ENCODE data around the gene ASRGL1.
"Not testable (repeated sequence)": the region's sequence is repeated elsewhere in the genome, so short reads cannot be mapped to it uniquely, and the experiment has no call there.

The ASRGL1 gene

DNA sequence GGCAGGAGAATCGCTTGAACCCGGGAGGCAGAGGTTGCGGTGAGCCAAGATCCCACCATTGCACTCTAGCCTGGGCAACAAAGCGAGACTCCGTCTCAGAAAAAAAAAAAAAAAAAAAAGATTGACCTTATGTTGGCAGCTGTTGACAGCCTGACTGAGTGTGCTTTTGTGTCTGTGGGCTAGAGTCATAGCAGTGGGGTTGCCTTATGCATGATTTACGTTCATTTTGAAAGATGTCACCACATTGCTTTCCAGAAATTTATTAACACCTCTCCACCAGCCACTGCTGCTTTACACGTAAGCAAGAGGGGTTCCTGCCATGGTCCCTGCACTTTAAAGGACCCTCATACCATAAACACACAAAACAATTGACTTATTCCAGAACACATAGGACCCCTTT is 21.0 kb downstream of the ASRGL1 start:
- peaks cover 2% of the 10 kb centered on the region for H3F3A ChIP-seq (ENCODE audit: insufficient read depth, low read length)
- H3K79me2 ChIP-seq (ENCODE audit: low read length): peaks cover 6% of the 10 kb centered on the region; the same call in 1 of the 2 replicates
- no peak overlapping the region for H3K27ac ChIP-seq (ENCODE audit: low read length)
- H3K4me3 ChIP-seq (ENCODE audit: low read length): no peak overlapping the region
- H3K27me3 ChIP-seq (replicated peaks; ENCODE audit: insufficient read depth, low read length): no peaks in the 10 kb centered on the region
- H3K9ac ChIP-seq (ENCODE audit: low read length): no peak overlapping the region
- H3K36me3 ChIP-seq (replicated peaks; ENCODE audit: insufficient read depth, low read length): no peaks in the 10 kb centered on the region
- no peak for TF ChIP-seq EZH2phosphoT487 (IDR thresholded peaks at IDR 0.05; ENCODE audit: low read length)
- no peak for TF ChIP-seq EZH2 (optimal IDR thresholded peaks at IDR 0.05; ENCODE audit: low read depth, low read length)
- TF ChIP-seq, protein P1, sequence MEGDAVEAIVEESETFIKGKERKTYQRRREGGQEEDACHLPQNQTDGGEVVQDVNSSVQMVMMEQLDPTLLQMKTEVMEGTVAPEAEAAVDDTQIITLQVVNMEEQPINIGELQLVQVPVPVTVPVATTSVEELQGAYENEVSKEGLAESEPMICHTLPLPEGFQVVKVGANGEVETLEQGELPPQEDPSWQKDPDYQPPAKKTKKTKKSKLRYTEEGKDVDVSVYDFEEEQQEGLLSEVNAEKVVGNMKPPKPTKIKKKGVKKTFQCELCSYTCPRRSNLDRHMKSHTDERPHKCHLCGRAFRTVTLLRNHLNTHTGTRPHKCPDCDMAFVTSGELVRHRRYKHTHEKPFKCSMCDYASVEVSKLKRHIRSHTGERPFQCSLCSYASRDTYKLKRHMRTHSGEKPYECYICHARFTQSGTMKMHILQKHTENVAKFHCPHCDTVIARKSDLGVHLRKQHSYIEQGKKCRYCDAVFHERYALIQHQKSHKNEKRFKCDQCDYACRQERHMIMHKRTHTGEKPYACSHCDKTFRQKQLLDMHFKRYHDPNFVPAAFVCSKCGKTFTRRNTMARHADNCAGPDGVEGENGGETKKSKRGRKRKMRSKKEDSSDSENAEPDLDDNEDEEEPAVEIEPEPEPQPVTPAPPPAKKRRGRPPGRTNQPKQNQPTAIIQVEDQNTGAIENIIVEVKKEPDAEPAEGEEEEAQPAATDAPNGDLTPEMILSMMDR (IDR thresholded peaks at IDR 0.05; ENCODE audit: low read length): no peak
- no peak for DNase-seq
- H3K9me2 ChIP-seq (replicated peaks; ENCODE audit: insufficient read depth, low read length): no peaks in the 10 kb centered on the region
- H2AFZ ChIP-seq (ENCODE audit: low read length): no peak overlapping the region
- no peaks in the 10 kb centered on the region for H3K9me3 ChIP-seq (replicated peaks; ENCODE audit: insufficient read depth, low read length)
- 0 out of 2 replicates have a peak, but pooled peaks cover 2% of the 10 kb centered on the region for H3K4me1 ChIP-seq (ENCODE audit: low read length)
- no peaks in the 10 kb centered on the region for H4K20me1 ChIP-seq (ENCODE audit: insufficient read depth, low read length)
- H3K4me2 ChIP-seq (ENCODE audit: low read depth, low read length): no peak overlapping the region

DNA sequence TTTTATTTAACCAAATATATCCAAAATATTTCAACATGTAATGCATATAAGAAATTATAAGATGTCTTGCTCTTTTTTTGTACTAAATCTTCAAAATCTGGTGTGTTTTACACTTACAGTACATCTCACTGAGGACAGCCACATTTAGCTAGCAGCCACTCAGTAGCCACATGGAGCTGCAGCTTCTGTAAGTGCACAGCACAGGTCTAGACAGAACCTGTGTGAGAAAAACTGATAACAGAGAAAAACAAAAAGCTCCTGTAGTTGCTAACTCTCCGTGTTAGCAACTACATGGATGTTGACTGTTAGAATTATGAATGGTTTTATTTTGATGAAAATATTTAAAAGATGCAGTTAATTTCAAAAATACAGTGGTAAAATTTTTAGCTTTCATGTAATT is 22.2 kb downstream of the ASRGL1 start:
- no peak for DNase-seq
- TF ChIP-seq EZH2phosphoT487 (IDR thresholded peaks at IDR 0.05; ENCODE audit: low read length) (no peak), EZH2 (optimal IDR thresholded peaks at IDR 0.05; ENCODE audit: low read depth, low read length) (no peak)
- TF ChIP-seq, protein P1 (IDR thresholded peaks at IDR 0.05; ENCODE audit: low read length): no peak
- H3K9me3 ChIP-seq (replicated peaks; ENCODE audit: insufficient read depth, low read length): no peaks in the 10 kb centered on the region
- H3K36me3 ChIP-seq (replicated peaks; ENCODE audit: insufficient read depth, low read length): no peaks in the 10 kb centered on the region
- H3K79me2 ChIP-seq (ENCODE audit: low read length): no peaks in the 10 kb centered on the region
- no peaks in the 10 kb centered on the region for H3K4me1 ChIP-seq (ENCODE audit: low read length)
- no peaks in the 10 kb centered on the region for H3F3A ChIP-seq (ENCODE audit: insufficient read depth, low read length)
- H3K4me3 ChIP-seq (ENCODE audit: low read length): no peak overlapping the region
- H4K20me1 ChIP-seq (ENCODE audit: insufficient read depth, low read length): no peaks in the 10 kb centered on the region
- no peak overlapping the region for H3K27ac ChIP-seq (ENCODE audit: low read length)
- H3K9ac ChIP-seq (ENCODE audit: low read length): no peak overlapping the region
- H3K4me2 ChIP-seq (ENCODE audit: low read depth, low read length): no peak overlapping the region
- no peaks in the 10 kb centered on the region for H3K9me2 ChIP-seq (replicated peaks; ENCODE audit: insufficient read depth, low read length)
- H3K27me3 ChIP-seq (replicated peaks; ENCODE audit: insufficient read depth, low read length): no peaks in the 10 kb centered on the region
- no peak overlapping the region for H2AFZ ChIP-seq (ENCODE audit: low read length)

DNA sequence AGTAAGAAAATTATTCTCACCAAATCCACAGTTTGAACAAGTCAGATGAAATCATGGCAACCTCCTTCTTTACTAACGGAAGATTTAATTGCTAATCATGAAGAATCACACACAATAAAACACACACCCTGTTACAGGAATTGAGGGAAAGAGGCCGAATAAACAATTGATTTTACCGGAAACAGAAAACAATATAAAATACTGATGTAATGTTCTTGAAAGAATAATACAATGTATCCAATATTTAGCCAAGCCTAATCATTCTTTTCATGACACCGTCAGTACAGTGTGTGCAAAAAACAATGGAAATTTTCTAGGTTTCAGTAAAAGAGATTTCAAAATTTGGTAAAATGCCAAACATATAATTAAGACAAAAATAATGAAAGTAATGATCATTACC is 23.4 kb downstream of the ASRGL1 start:
- Histone ChIP-seq H3K4me3 (ENCODE audit: low read length) (no peak overlapping the region), H4K20me1 (ENCODE audit: insufficient read depth, low read length) (no peaks in the 10 kb centered on the region), H3K9me2 (replicated peaks; ENCODE audit: insufficient read depth, low read length) (no peaks in the 10 kb centered on the region), H2AFZ (ENCODE audit: low read length) (no peak overlapping the region), H3K4me2 (ENCODE audit: low read depth, low read length) (no peak overlapping the region), H3K9ac (ENCODE audit: low read length) (no peak overlapping the region), H3F3A (ENCODE audit: insufficient read depth, low read length) (no peaks in the 10 kb centered on the region), H3K27ac (ENCODE audit: low read length) (no peak overlapping the region), H3K27me3 (replicated peaks; ENCODE audit: insufficient read depth, low read length) (no peaks in the 10 kb centered on the region), H3K4me1 (ENCODE audit: low read length) (no peaks in the 10 kb centered on the region), H3K9me3 (replicated peaks; ENCODE audit: insufficient read depth, low read length) (no peaks in the 10 kb centered on the region), H3K36me3 (replicated peaks; ENCODE audit: insufficient read depth, low read length) (no peaks in the 10 kb centered on the region), H3K79me2 (ENCODE audit: low read length) (no peaks in the 10 kb centered on the region)
- DNase-seq: no peak
- TF ChIP-seq, protein P1 (IDR thresholded peaks at IDR 0.05; ENCODE audit: low read length): no peak
- no peak for TF ChIP-seq EZH2phosphoT487 (IDR thresholded peaks at IDR 0.05; ENCODE audit: low read length)
- no peak for TF ChIP-seq EZH2 (optimal IDR thresholded peaks at IDR 0.05; ENCODE audit: low read depth, low read length)

DNA sequence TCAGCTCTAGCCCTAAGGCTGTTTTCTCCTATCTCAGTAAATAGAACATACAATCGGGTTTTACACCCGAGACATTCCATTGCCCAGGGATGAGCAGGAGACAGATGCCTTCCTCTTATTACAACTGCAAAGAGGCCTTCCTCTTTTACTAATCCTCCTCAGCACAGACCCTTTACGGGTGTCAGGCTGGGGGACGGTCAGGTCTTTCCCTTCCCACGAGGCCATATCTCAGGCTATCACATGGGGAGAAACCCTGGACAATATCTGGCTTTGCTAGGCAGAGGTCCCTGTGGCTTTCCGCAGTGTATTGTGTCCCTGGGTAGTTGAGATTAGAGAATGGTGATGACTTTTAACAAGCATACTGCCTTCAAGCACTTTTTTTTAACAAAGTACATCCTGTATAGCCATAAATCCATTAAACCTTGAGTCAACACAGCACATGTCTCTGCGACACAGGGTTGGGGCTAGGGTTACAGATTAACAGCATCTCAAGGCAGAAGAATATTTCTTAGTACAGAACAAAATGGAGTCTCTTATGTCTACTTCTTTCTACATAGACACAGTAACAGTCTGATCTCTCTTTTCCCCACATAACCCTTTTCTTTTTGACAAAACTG is 31.7 kb downstream of the ASRGL1 start:
- not testable (repeated sequence) for H3K9me3 ChIP-seq (replicated peaks; ENCODE audit: insufficient read depth, low read length); H3K4me2 ChIP-seq (ENCODE audit: low read depth, low read length); H3K27me3 ChIP-seq (replicated peaks; ENCODE audit: insufficient read depth, low read length); H3K36me3 ChIP-seq (replicated peaks; ENCODE audit: insufficient read depth, low read length); H3K9me2 ChIP-seq (replicated peaks; ENCODE audit: insufficient read depth, low read length); H3K27ac ChIP-seq (ENCODE audit: low read length); H3F3A ChIP-seq (ENCODE audit: insufficient read depth, low read length); H3K9ac ChIP-seq (ENCODE audit: low read length); DNase-seq; H2AFZ ChIP-seq (ENCODE audit: low read length); H3K79me2 ChIP-seq (ENCODE audit: low read length); H4K20me1 ChIP-seq (ENCODE audit: insufficient read depth, low read length); H3K4me3 ChIP-seq (ENCODE audit: low read length)
- H3K4me1 ChIP-seq (ENCODE audit: low read length): peaks cover 16% of the 10 kb centered on the region

Data from MM.1S (cell line).